ENCODE data around the gene KCNIP1. TPM values are rescaled to one million over a fixed set of nuclear protein-coding genes. Genes with fewer than 3 reads are reported as not detected.

KCNIP1 gene
- total RNA-seq, 1 donor from 2014 or later: 5.3 TPM

- Mint-ChIP-seq H3K36me3 (no peaks in the 10 kb centered on the region), H3K27ac (no peak overlapping the region), H3K27me3 (peaks cover 18% of the 10 kb centered on the region), H3K4me1 (ENCODE audit: unreplicated experiment) (peaks cover 9% of the 10 kb centered on the region), H3K9me3 (no peaks in the 10 kb centered on the region), H3K4me3 (no peak overlapping the region)
- DNase-seq (ENCODE audit: extremely low spot score, unreplicated experiment): no peak
- no peak for TF ChIP-seq CTCF (conservative IDR thresholded peaks at IDR 0.05)
These were observed 35.1 kb upstream of the KCNIP1 start for GRCh38 chr5:170468633-170469285.

- no peak overlapping the region for H3K4me3 Mint-ChIP-seq
These were observed 34.4 kb upstream of the KCNIP1 start for GRCh38 chr5:170469414-170469813.

GRCh38 chr5:170470275-170470674 is 33.5 kb upstream of the KCNIP1 start:
- no peak for DNase-seq (ENCODE audit: extremely low spot score, unreplicated experiment)
- Mint-ChIP-seq H3K27ac (no peak overlapping the region), H3K9me3 (no peaks in the 10 kb centered on the region), H3K27me3 (peaks cover 23% of the 10 kb centered on the region), H3K36me3 (no peaks in the 10 kb centered on the region), H3K4me3 (no peak overlapping the region), H3K4me1 (ENCODE audit: unreplicated experiment) (peaks cover 12% of the 10 kb centered on the region)
- TF ChIP-seq CTCF (conservative IDR thresholded peaks at IDR 0.05): no peak

More at GRCh38 chr5:170469414-170469813, 34.4 kb upstream of the KCNIP1 start:
- H3K27me3 Mint-ChIP-seq: peaks cover 23% of the 10 kb centered on the region
- peak; percentile 16 for DNase-seq (ENCODE audit: extremely low spot score, unreplicated experiment)
- H3K9me3 Mint-ChIP-seq: no peaks in the 10 kb centered on the region
- H3K27ac Mint-ChIP-seq: no peak overlapping the region
- no peaks in the 10 kb centered on the region for H3K36me3 Mint-ChIP-seq
- H3K4me1 Mint-ChIP-seq (ENCODE audit: unreplicated experiment): peaks cover 9% of the 10 kb centered on the region
- no peak for TF ChIP-seq CTCF (conservative IDR thresholded peaks at IDR 0.05)

GRCh38 chr5:170470808-170471404 is 32.9 kb upstream of the KCNIP1 start:
- TF ChIP-seq CTCF (conservative IDR thresholded peaks at IDR 0.05): no peak
- DNase-seq (ENCODE audit: extremely low spot score, unreplicated experiment): peak; percentile 7
- Mint-ChIP-seq H3K27ac (no peak overlapping the region), H3K4me3 (no peak overlapping the region), H3K9me3 (no peaks in the 10 kb centered on the region), H3K4me1 (ENCODE audit: unreplicated experiment) (peaks cover 17% of the 10 kb centered on the region), H3K27me3 (peaks cover 23% of the 10 kb centered on the region), H3K36me3 (no peaks in the 10 kb centered on the region)

GRCh38 chr5:170471551-170472178 is 32.2 kb upstream of the KCNIP1 start:
- Mint-ChIP-seq H3K27ac (no peak overlapping the region), H3K4me3 (no peak overlapping the region), H3K36me3 (no peaks in the 10 kb centered on the region), H3K9me3 (no peaks in the 10 kb centered on the region), H3K27me3 (peaks cover 26% of the 10 kb centered on the region), H3K4me1 (ENCODE audit: unreplicated experiment) (peaks cover 17% of the 10 kb centered on the region)
- TF ChIP-seq CTCF (conservative IDR thresholded peaks at IDR 0.05): no peak
- no peak for DNase-seq (ENCODE audit: extremely low spot score, unreplicated experiment)

Measured in type B pancreatic cell (in vitro differentiated cells).